Dermis blood vessel endothelial cell (primary cell): ENCODE measurements around the gene CABP2. TPM values are rescaled to one million over a fixed set of nuclear protein-coding genes. Genes with fewer than 3 reads are reported as not detected.
A peak's percentile ranks its signal among the peaks of the same experiment; 100 is the strongest.
"Not testable (repeated sequence)": the region's sequence is repeated elsewhere in the genome, so short reads cannot be mapped to it uniquely, and the experiment has no call there.

Experiments
- DNase-seq: peaks from one replicate; pipeline ENCODE4 v3.0.0; 2010
- total RNA-seq: library from RNA; depleted of rRNA; stranded (reverse); fragments of >200 nt; gene quantifications from 2 replicates; pipeline ENCODE4 v1.2.3, GENCODE V29; 2014

The CABP2 gene
- total RNA-seq, 1 donor from 2014 or later: not detected

DNA sequence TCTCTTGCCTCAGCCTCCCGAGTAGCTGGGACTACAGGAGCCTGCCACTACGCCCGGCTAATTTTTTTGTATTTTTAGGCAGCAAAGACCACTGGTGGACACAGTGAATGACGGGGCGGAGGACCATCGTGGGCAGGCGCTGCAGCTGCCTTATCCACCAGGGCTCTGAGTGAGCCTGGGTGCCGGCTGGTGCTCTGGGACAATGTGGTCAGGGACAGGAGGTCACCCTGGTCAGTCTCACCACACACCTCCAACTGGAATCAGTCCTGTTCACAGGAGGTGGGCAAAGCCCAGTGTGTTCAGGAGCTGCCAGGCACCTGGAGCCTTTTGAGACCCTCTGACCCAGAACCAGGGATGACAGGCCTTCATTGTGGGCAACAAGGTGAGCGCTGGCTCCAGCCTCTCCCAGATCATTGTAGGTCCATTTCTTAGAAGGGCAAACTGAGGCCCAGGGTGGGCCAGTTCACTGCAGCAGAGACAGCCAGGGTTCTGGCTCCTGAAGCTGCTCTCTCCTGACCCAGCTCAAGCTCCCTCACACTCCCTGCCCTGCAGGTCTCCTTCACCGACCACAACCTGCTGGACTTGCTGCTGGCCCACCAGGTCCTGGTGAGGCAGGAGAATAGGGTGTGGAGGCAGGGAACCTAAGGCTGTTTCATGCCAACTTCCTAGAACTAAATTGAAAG is 15.7 kb upstream of the CABP2 start:
- DNase-seq: no peak

DNA sequence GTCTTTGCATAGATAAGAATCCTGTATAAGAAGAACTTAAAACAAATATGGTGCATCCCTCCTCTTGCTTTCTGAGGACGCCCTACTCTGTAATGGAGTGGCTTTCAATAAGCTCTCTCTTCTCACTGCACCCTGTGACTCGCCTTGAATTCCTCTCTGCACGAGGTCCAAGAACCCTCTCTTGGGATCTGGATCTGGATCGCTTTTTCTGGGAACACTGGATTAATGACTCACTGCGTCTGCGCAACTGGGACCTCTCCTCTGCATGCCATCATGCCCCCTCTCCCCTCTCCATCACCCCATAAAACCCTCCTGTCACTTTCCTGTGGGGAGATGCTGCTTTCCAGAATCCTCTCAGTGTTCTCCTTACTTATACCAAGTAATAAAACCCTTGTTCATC is 15.1 kb upstream of the CABP2 start:
- no peak for DNase-seq

DNA sequence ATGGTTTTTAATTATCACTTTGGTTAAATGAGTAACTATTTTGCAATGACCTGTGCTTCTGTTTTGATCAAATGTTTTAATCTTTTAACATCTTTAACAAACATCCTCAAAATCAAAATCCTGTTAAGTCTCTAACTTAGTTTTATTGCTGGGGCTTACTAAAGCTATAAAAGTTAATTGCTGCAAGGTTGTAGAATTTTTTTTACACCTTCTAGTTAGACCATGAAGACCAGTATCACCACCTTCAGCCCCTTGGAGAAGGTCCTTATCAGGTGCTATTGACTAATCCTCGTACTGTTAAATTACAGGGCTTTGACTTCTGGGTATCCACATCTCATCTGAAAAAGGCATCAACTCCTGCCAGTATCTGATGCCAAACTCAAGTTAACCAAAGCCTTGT is 12.3 kb upstream of the CABP2 start:
- DNase-seq: no peak

DNA sequence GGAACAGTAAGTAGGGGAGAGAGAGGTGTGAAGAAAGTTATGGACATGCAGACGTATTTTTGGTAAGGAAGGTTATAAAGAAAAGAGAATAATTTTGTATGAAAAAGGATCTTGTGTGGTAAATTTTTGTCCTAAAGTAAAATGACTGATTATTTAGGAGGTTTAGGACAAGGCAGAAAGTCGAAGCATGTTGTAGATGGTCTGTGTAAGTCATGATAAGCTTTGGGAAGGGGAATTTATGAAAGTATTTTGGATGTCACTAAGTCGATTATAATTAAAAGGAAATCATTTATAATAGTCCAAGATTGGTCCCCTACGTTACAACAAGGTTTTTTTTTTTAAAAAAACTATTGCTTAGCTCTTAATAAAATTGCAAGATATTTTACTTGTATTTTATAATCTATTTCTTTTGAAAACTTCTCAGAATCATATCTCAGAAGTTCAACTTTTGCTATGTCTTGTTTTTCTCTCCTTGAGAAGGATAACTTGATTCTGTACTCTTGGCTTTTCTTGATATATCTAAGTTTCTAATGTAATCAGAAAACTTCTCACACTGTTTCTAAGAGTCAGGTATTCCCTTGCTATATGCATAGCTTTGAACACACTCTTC is 10.9 kb upstream of the CABP2 start:
- no peak for DNase-seq

- DNase-seq: no peak
Measured at GRCh38 chr11:67532889-67533288, 9.6 kb upstream of the CABP2 start.

GRCh38 chr11:67530282-67530592 is 7.0 kb upstream of the CABP2 start:
- no peak for DNase-seq

DNA sequence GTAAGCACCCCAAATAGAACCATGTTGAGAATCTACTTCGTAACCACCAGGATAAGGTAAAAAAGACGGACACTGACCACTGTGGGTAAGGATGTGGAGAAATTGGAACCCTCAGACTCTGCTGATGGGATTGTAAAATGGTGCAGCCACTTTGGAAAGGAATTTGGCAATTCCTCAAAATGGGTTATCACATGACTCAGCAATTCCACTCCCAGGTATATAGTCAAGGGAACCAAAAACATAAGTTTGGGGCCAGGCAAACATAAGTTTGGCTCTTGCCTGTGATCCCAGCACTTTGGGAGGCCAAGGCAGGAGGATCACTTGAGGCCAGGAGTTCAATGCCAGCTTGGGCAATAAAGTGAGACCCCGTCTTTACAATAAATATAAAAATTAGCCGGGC is 5.1 kb upstream of the CABP2 start:
- no peak for DNase-seq

DNA sequence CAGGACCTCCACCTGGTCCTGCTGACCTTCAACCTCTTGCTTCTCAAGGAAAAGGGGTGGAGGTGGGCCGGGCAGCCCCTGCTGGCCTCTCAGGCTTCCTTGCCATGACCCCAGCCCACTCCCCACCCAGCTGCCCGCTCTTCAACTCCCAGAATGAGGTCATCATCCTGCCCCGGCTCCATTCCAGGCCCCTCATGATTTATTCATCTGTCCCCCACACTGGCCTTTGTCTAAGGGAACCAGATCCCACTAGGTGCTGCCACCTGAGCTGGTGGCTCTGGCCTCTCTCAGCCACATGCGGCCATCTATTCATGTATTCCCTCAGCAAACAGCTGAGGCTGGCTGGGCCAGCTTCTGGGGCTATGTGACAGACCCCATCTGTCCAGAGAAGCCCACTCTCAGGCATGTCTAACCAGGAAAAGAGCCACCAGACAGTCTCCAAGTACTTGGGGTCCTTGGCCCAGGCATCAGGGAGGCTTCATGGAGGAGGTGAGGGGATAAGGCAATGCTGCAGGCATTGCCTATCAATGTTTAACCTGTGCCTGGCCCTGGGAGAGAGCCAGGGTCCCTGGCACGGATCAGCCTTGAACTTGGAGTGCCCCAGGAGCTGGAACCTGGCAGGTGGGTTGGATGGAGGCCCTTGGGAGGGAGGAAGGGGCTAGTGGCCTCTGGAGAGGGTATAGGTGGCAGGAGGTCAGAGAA is 2.2 kb upstream of the CABP2 start:
- no peak for DNase-seq

- no peak for DNase-seq
Measured at GRCh38 chr11:67524480-67524808, 1.2 kb upstream of the CABP2 start.

- DNase-seq: no peak
Measured at GRCh38 chr11:67523556-67524479, 572 bp upstream of the CABP2 start.

GRCh38 chr11:67522338-67522737 is 908 bp downstream of the CABP2 start:
- no peak for DNase-seq

- DNase-seq: no peak
Measured at GRCh38 chr11:67521924-67522323, 1.3 kb downstream of the CABP2 start.

DNA sequence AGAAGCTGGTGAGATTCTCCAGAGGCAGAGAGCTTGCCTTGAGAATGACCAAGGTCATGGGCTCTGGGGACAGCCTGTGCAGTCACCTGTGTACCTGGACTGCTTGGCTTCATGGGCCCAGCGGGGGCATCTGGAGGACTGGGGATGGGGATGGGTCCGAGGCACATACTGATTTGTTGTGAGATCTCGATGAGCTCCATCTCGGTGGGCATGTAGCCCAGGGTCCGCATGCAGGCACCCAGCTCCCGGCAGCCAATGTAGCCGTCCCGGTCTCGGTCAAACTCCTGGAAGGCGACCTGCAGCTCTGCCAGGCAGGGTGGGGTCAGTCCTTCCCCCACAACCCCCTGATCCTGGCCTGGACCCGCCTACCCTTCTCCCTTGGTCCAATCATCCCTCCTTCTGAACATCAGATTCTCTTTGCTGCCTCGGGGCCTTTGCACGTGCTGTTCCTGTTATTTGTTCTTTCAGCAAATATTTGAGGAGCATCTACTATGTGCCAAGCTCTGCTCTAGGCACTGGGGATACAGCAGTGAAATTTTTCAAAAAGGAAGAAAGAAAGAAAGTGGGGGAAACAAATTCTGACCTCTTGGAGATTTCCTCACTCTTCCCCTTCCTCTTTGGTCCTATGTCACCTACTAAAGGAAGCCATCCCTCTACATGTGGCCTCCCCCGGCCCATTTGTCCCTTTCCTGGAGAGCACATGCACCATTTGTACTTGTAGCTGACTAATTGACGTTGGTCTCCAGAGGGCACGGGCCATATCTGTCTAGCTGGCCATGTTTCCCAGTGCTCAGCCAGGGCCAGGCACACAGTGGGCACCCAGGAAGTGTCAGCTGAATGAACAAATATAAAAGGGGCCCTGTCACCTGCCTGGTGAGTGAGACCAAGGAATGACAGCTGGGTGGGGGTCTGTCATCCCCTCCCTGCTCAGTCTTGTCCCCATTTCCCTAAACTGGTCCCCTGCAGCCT is 2.1 kb downstream of the CABP2 start:
- no peak for DNase-seq

- no peak for DNase-seq
Measured at GRCh38 chr11:67519726-67520125, 3.5 kb downstream of the CABP2 start.

- DNase-seq: no peak
Measured at GRCh38 chr11:67517784-67518552, 5.3 kb downstream of the CABP2 start.

- DNase-seq: no peak
Measured at GRCh38 chr11:67516806-67517205, 6.4 kb downstream of the CABP2 start.

GRCh38 chr11:67514116-67514515 is 9.1 kb downstream of the CABP2 start:
- DNase-seq: no peak

DNA sequence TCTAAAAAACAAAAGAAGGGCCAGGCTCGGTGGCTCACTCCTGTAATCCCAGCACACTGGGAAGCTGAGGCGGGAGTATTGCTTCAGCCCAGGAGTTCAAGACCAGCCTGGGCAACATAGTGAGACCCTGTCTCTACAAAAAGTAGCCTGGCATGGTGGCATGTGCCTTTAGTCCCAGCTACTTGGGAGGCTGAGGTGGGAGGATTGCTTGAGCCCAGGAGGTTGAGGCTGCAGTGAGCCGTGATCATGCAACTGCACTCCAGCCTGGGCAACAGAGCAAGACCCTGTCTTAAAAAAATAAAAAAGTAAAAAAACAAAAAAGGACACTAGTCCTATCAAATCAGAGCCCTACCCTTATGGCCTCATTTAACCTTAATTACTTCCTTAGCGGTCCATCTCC is 11.7 kb downstream of the CABP2 start:
- not testable (repeated sequence) for DNase-seq

DNA sequence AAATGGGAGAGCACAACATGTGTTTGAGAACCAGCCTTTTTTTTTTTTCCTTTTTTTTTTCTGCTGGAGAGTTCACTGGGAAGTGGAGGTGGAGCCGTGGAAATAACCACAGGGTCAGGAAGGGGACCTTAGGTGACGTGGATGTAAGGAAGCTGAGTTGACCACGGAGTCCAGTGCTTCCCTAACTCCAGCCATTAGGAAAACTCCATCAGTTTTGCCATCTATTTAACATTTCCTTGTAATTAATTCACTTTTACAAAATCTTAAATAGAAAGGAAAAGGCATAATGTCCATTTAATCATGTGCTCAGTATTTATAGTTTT is 13.3 kb downstream of the CABP2 start:
- no peak for DNase-seq

DNA sequence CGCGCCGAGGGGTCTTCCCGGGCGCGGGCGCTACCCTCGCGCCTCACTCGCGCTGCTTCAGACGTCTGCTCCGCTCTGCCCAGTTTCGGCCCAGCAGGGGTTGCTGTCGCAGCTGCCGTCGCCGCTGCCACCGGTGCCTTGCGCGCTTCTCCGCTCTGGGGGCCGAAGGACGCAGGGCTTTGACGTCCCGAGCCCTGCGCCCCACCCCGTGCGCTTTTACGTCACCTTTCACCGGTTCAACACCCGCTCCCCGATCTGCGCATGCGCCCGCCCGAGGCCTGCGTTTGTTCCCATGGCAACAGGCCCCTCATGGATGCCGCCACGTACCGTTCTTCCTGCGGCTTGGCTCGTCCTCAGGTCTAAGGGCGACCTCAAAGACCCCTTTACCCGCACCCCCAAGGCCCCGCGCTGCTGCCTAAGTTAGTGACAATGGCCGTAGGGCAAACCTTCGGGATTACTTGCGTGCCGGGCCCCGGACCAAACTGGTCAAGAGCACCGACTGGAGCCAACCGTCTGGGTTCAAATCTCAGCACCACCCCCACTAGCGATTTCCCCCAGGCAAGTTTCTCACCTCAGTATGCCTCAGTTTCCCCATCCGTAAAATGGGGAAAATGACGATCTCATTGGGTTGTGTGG is 14.6 kb downstream of the CABP2 start:
- DNase-seq: peak; percentile 98
